Activated naive CD8-positive, alpha-beta T cell (primary cell): ENCODE data around the gene FXYD1.

ENCODE experiments used
- H3K27ac Mint-ChIP-seq: one replicate; pipeline ENCODE4 v1.8.0; 2021; ENCODE audit warnings: mixed read lengths
- H3K27me3 Mint-ChIP-seq: one replicate; pipeline ENCODE4 v1.8.0; 2021; ENCODE audit warnings: mixed read lengths
- H3K36me3 Mint-ChIP-seq: one replicate; pipeline ENCODE4 v1.8.0; 2021; ENCODE audit warnings: mixed read lengths
- H3K4me1 Mint-ChIP-seq: one replicate; pipeline ENCODE4 v1.8.0; 2021; ENCODE audit warnings: low read depth, mixed read lengths
- H3K4me3 Mint-ChIP-seq: one replicate; pipeline ENCODE4 v1.8.0; 2021; ENCODE audit warnings: mild to moderate bottlenecking, mixed read lengths
- H3K9me3 Mint-ChIP-seq: one replicate; pipeline ENCODE4 v1.8.0; 2021; ENCODE audit warnings: low read depth, mixed read lengths

FXYD1 gene

GRCh38 chr19:35155981-35156672, 17.5 kb downstream of the FXYD1 start:
- Mint-ChIP-seq H3K27ac (peak overlapping the region; percentile 100), H3K4me1 (peaks cover 49% of the 10 kb centered on the region), H3K9me3 (no peaks in the 10 kb centered on the region), H3K36me3 (peaks cover 21% of the 10 kb centered on the region), H3K4me3 (peak overlapping the region; percentile 99), H3K27me3 (no peaks in the 10 kb centered on the region)

- peaks cover 54% of the 10 kb centered on the region for H3K4me1 Mint-ChIP-seq
- no peaks in the 10 kb centered on the region for H3K9me3 Mint-ChIP-seq
- H3K27ac Mint-ChIP-seq, result peak overlapping the region; percentile 100
- no peaks in the 10 kb centered on the region for H3K27me3 Mint-ChIP-seq
- H3K36me3 Mint-ChIP-seq, result peaks cover 26% of the 10 kb centered on the region
- H3K4me3 Mint-ChIP-seq, result peak overlapping the region; percentile 99
These were observed 18.0 kb downstream of the FXYD1 start for GRCh38 chr19:35156673-35157014.

- H3K36me3 Mint-ChIP-seq, result peaks cover 34% of the 10 kb centered on the region
- H3K4me3 Mint-ChIP-seq, result peak overlapping the region; percentile 99
These were observed 18.8 kb downstream of the FXYD1 start for GRCh38 chr19:35157431-35157830.

GRCh38 chr19:35159606-35160005, 21.0 kb downstream of the FXYD1 start:
- Mint-ChIP-seq H3K4me1 (peaks cover 57% of the 10 kb centered on the region), H3K4me3 (peak overlapping the region; percentile 44), H3K27me3 (no peaks in the 10 kb centered on the region), H3K9me3 (no peaks in the 10 kb centered on the region), H3K36me3 (peaks cover 50% of the 10 kb centered on the region), H3K27ac (peak overlapping the region; percentile 79)

More at GRCh38 chr19:35157431-35157830, 18.8 kb downstream of the FXYD1 start:
- H3K9me3 Mint-ChIP-seq, result no peaks in the 10 kb centered on the region
- H3K4me1 Mint-ChIP-seq, result peaks cover 56% of the 10 kb centered on the region
- H3K27ac Mint-ChIP-seq, result peak overlapping the region; percentile 82
- H3K27me3 Mint-ChIP-seq, result no peaks in the 10 kb centered on the region

- peaks cover 53% of the 10 kb centered on the region for H3K4me1 Mint-ChIP-seq
- no peaks in the 10 kb centered on the region for H3K9me3 Mint-ChIP-seq
- H3K36me3 Mint-ChIP-seq, result peaks cover 61% of the 10 kb centered on the region
- H3K27me3 Mint-ChIP-seq, result no peaks in the 10 kb centered on the region
- peak overlapping the region; percentile 61 for H3K27ac Mint-ChIP-seq
- no peak overlapping the region for H3K4me3 Mint-ChIP-seq
These were observed 22.2 kb downstream of the FXYD1 start for GRCh38 chr19:35160629-35161433.

- no peaks in the 10 kb centered on the region for H3K27me3 Mint-ChIP-seq
These were observed 22.8 kb downstream of the FXYD1 start for GRCh38 chr19:35161434-35161743.

GRCh38 chr19:35162471-35163326, 24.1 kb downstream of the FXYD1 start:
- H3K27me3 Mint-ChIP-seq, result no peaks in the 10 kb centered on the region
- H3K4me3 Mint-ChIP-seq, result peak overlapping the region; percentile 38
- no peaks in the 10 kb centered on the region for H3K9me3 Mint-ChIP-seq
- H3K27ac Mint-ChIP-seq, result peak overlapping the region; percentile 66
- peaks cover 64% of the 10 kb centered on the region for H3K36me3 Mint-ChIP-seq
- peaks cover 54% of the 10 kb centered on the region for H3K4me1 Mint-ChIP-seq

More at GRCh38 chr19:35161434-35161743, 22.8 kb downstream of the FXYD1 start:
- Mint-ChIP-seq H3K4me1 (peaks cover 52% of the 10 kb centered on the region), H3K27ac (peak overlapping the region; percentile 54), H3K9me3 (no peaks in the 10 kb centered on the region), H3K36me3 (peaks cover 61% of the 10 kb centered on the region), H3K4me3 (no peak overlapping the region)

GRCh38 chr19:35164418-35164817, 25.8 kb downstream of the FXYD1 start:
- H3K36me3 Mint-ChIP-seq, result peaks cover 61% of the 10 kb centered on the region

GRCh38 chr19:35165200-35166058, 26.8 kb downstream of the FXYD1 start:
- Mint-ChIP-seq H3K4me1 (peaks cover 45% of the 10 kb centered on the region), H3K27ac (peak overlapping the region; percentile 46), H3K4me3 (no peak overlapping the region), H3K36me3 (peaks cover 60% of the 10 kb centered on the region), H3K27me3 (no peaks in the 10 kb centered on the region), H3K9me3 (no peaks in the 10 kb centered on the region)

More at GRCh38 chr19:35164418-35164817, 25.8 kb downstream of the FXYD1 start:
- Mint-ChIP-seq H3K27me3 (no peaks in the 10 kb centered on the region), H3K4me1 (peaks cover 46% of the 10 kb centered on the region), H3K27ac (peak overlapping the region; percentile 58), H3K9me3 (no peaks in the 10 kb centered on the region), H3K4me3 (no peak overlapping the region)

GRCh38 chr19:35166100-35167063, 27.8 kb downstream of the FXYD1 start:
- Mint-ChIP-seq H3K27ac (peak overlapping the region; percentile 83), H3K36me3 (peaks cover 54% of the 10 kb centered on the region), H3K4me1 (peaks cover 44% of the 10 kb centered on the region), H3K9me3 (no peaks in the 10 kb centered on the region), H3K27me3 (no peaks in the 10 kb centered on the region), H3K4me3 (peak overlapping the region; percentile 20)

- Mint-ChIP-seq H3K9me3 (no peaks in the 10 kb centered on the region), H3K36me3 (peaks cover 45% of the 10 kb centered on the region), H3K4me3 (peak overlapping the region; percentile 54), H3K27ac (peak overlapping the region; percentile 83), H3K4me1 (peaks cover 44% of the 10 kb centered on the region), H3K27me3 (no peaks in the 10 kb centered on the region)
These were observed 28.9 kb downstream of the FXYD1 start for GRCh38 chr19:35167251-35168119.

- Mint-ChIP-seq H3K9me3 (no peaks in the 10 kb centered on the region), H3K4me1 (peaks cover 48% of the 10 kb centered on the region), H3K27me3 (no peaks in the 10 kb centered on the region), H3K4me3 (no peak overlapping the region), H3K36me3 (peaks cover 40% of the 10 kb centered on the region), H3K27ac (peak overlapping the region; percentile 83)
These were observed 29.6 kb downstream of the FXYD1 start for GRCh38 chr19:35168196-35168595.
